PFSK-1 (cell line): ENCODE data around the gene COL25A1.

Experiments
- FOXP2 ChIP-seq: optimal IDR thresholded peaks from 2 replicates; pipeline ENCODE3; 2011; ENCODE audit warnings: borderline replicate concordance, control low read depth, inconsistent platforms; ENCODE audit not compliant: insufficient read depth; ENCODE audit errors: extremely low read length, extremely low read depth
- POLR2AphosphoS5 ChIP-seq: IDR thresholded peaks from 2 replicates; pipeline ENCODE4 v1.6.1; 2012; ENCODE audit warnings: low read depth, mild to moderate bottlenecking, control low read depth, low read length, moderate library complexity
- SIN3A ChIP-seq: IDR thresholded peaks from 2 replicates; pipeline ENCODE4 v1.6.1; 2012; ENCODE audit warnings: mild to moderate bottlenecking, low read length, moderate library complexity, borderline replicate concordance; ENCODE audit not compliant: insufficient read depth
- TAF1 ChIP-seq: IDR thresholded peaks from 2 replicates; pipeline ENCODE4 v1.6.1; 2012; ENCODE audit warnings: low read length, control low read depth, borderline replicate concordance; ENCODE audit not compliant: insufficient read depth
- TF ChIP-seq, protein P1 (sequence below), 2 experiments: IDR thresholded peaks; 2 replicates each; pipeline versions ENCODE4 v1.6.1 to v1.8.0; 2011 to 2012; ENCODE audit warnings: low read depth in 2 of 2, low read length in 2 of 2, control low read depth in 1 of 2, inconsistent platforms in 1 of 2, mild to moderate bottlenecking in 1 of 2, moderate library complexity in 1 of 2; ENCODE audit not compliant: insufficient read depth in 1 of 2

The COL25A1 gene

DNA sequence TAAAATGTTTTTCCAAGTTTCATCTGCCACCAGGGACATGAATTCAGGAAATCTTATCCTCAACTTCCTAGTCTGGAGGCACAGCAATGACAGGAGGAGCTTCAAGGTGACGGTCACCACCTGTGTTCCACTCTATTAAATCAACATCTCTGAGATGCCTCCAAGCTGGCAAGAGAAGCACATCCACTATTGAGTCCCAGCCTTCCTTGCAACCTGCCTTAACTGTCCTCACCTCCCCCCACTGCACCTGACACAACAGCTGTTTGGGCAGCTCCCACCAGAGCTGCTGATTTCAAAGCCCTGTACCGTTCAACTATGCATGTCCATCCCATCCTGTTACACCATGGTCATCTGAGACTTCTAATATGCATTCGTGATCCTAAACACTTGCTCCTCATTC is 123.4 kb downstream of the COL25A1 start:
- no peak for TF ChIP-seq POLR2AphosphoS5
- no peak for TF ChIP-seq TAF1
- TF ChIP-seq, protein P1, sequence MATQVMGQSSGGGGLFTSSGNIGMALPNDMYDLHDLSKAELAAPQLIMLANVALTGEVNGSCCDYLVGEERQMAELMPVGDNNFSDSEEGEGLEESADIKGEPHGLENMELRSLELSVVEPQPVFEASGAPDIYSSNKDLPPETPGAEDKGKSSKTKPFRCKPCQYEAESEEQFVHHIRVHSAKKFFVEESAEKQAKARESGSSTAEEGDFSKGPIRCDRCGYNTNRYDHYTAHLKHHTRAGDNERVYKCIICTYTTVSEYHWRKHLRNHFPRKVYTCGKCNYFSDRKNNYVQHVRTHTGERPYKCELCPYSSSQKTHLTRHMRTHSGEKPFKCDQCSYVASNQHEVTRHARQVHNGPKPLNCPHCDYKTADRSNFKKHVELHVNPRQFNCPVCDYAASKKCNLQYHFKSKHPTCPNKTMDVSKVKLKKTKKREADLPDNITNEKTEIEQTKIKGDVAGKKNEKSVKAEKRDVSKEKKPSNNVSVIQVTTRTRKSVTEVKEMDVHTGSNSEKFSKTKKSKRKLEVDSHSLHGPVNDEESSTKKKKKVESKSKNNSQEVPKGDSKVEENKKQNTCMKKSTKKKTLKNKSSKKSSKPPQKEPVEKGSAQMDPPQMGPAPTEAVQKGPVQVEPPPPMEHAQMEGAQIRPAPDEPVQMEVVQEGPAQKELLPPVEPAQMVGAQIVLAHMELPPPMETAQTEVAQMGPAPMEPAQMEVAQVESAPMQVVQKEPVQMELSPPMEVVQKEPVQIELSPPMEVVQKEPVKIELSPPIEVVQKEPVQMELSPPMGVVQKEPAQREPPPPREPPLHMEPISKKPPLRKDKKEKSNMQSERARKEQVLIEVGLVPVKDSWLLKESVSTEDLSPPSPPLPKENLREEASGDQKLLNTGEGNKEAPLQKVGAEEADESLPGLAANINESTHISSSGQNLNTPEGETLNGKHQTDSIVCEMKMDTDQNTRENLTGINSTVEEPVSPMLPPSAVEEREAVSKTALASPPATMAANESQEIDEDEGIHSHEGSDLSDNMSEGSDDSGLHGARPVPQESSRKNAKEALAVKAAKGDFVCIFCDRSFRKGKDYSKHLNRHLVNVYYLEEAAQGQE (IDR thresholded peaks at IDR 0.05; ENCODE audit: insufficient read depth in 1 of 2, low read depth in 2 of 2, low read length in 2 of 2), result no peak
- TF ChIP-seq FOXP2, result no peak
- no peak for TF ChIP-seq SIN3A

DNA sequence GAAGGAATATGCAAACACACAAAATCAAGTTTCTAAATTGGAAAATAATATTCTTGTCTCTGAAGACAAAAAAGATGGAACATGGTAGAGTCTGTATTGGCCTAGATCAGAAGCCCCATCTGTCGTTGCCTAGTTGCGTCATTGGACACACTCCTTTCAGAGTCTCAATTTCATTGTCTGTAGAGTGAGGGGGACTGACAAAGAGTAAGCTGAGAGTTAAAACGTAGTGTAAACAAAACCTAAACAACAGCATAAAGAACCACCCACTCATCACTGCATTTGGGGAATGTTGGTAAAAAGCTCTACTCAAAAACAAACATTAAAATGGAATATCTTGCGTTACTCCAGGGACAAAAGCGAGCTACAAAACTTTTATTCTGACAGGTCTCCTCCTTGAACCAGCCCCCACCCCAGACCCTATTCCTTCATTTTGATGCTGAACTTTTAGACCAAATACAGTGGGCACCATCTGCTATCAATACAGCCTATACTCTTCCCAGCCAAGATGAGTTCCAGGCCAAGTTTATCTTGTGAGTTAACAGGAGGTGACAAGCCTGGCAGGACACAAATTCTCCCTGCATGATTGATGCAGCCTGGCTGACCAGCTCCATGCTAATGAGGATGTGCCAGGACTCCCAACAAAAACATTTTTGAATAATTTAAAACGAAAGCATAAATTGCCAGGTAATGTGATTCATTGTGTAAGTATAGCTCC is 125.2 kb downstream of the COL25A1 start:
- TF ChIP-seq TAF1 (no peak), SIN3A (no peak), POLR2AphosphoS5 (no peak), FOXP2 (no peak)
- TF ChIP-seq, protein P1 (IDR thresholded peaks at IDR 0.05; ENCODE audit: insufficient read depth in 1 of 2, low read depth in 2 of 2, low read length in 2 of 2), result no peak

DNA sequence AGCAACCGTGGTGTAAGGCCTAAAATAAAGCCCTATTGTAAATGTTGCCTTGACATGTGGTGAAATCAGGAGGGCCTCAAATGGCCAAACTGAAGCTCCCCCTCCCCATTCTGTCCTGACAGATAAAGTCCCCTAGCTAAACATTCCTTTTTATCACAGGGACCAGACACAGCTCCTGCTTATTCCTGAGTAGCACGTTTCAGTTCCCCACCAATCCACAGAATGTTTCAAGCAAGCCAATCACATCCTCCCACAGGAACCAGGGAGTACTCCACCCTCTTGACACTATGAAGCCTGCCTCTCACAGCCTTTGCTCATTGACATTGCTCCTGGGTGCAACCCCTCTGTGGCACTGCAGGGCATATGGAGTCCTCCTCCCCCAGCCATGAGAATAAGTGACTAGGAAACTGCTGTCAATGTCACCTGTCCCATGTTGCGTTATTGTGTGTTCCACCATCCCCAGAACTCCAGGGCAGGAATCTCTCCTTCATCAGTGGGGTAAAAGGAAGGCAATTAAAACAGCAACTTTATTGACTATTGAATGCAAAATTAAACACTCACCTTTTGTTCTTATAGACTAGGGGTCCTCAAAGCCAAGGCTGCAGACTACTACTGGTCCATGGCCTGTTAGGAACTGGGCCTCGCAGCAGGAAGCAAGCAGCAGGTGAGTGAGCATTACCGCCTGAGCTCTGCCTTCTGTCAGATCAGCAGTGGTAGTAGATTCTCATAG is 128.1 kb downstream of the COL25A1 start:
- TF ChIP-seq, protein P1 (IDR thresholded peaks at IDR 0.05; ENCODE audit: insufficient read depth in 1 of 2, low read depth in 2 of 2, low read length in 2 of 2), result no peak
- TF ChIP-seq TAF1, result no peak

DNA sequence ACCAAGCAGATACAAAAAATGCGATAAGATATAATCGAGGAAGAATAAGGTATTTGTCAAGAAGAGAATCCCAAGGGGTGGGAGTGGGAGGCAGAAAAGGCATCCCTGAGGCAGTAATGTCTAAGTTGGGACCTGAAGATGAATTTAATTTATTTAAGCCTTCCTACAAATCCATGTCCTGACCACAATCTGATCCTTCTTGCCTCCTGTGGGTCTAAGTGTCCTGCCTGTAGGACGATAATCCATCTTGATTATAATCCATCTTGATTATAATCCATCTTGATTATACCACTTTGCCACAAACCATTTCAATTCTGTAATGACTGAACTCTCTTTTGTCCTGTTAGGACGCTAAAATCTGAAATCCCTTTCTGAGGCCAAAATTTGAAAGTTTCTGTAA is 130.2 kb downstream of the COL25A1 start:
- TF ChIP-seq TAF1, result no peak
- TF ChIP-seq FOXP2, result no peak
- no peak for TF ChIP-seq POLR2AphosphoS5
- TF ChIP-seq SIN3A, result no peak
- TF ChIP-seq, protein P1 (IDR thresholded peaks at IDR 0.05; ENCODE audit: insufficient read depth in 1 of 2, low read depth in 2 of 2, low read length in 2 of 2), result no peak

DNA sequence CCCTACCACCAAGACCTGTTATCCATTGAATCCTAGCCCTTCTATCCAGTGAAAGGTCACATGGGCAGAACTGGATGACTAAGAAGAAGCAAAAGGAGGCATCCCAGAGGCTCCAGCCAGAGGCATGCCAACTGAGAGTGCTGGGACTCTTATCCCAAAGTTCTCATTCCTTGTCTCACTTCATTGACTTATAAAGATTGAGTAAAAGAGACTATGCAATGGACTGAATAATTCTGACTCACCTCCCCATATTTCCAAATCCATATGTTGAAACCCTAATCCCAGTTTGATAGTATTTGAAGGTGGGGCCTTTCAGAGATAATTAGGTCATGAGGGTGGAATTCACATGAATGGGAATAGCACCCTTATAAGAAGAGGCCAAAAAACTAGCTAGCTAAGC is 131.4 kb downstream of the COL25A1 start:
- TF ChIP-seq SIN3A, result no peak
- no peak for TF ChIP-seq FOXP2
- no peak for TF ChIP-seq TAF1
- no peak for TF ChIP-seq POLR2AphosphoS5
- TF ChIP-seq, protein P1 (IDR thresholded peaks at IDR 0.05; ENCODE audit: insufficient read depth in 1 of 2, low read depth in 2 of 2, low read length in 2 of 2), result no peak
